HepG2 (cell line): ENCODE results near the gene METTL1. TPM values are rescaled to one million over a fixed set of nuclear protein-coding genes. Genes with fewer than 3 reads are reported as not detected.

ENCODE experiments used
- HIVEP1 ChIP-seq: sonication (generic); formaldehyde crosslinking; IDR thresholded peaks from 2 replicates; pipeline ENCODE4 v1.4.0; 2020; ENCODE audit warnings: mild to moderate bottlenecking, missing genetic modification reagents
- JARID2 ChIP-seq: sonication (generic); formaldehyde crosslinking; IDR thresholded peaks from 2 replicates; pipeline ENCODE4 v1.8.1; 2023; ENCODE audit warnings: missing genetic modification reagents, inconsistent platforms; ENCODE audit not compliant: insufficient replicate concordance
- KDM5A ChIP-seq: fragments of 200-600 bp; sonication (generic); IDR thresholded peaks from 2 replicates; pipeline ENCODE4 v1.7.0; 2018; ENCODE audit warnings: antibody characterized with exemption, mild to moderate bottlenecking, low read length, borderline replicate concordance
- KDM6A ChIP-seq: IDR thresholded peaks from 2 replicates; pipeline ENCODE4 v1.6.1; 2016; ENCODE audit warnings: low read depth
- NFKBIZ ChIP-seq: IDR thresholded peaks from 2 replicates; pipeline ENCODE4 v1.6.1; 2018; ENCODE audit warnings: missing genetic modification reagents, missing compliant biosample characterization
- POLR2G ChIP-seq: fragments of 200-400 bp; formaldehyde crosslinking; IDR thresholded peaks from 2 replicates; pipeline ENCODE4 v1.6.1; 2018; ENCODE audit warnings: mild to moderate bottlenecking, low read depth, low read length, moderate library complexity
- TEAD2 ChIP-seq: sonication (generic); formaldehyde crosslinking; IDR thresholded peaks from 2 replicates; pipeline ENCODE4 v1.9.0; 2021; ENCODE audit warnings: missing genetic modification reagents
- THAP11 ChIP-seq: IDR thresholded peaks from 2 replicates; pipeline ENCODE4 v1.6.1; 2016; ENCODE audit warnings: missing biosample characterization, missing genetic modification reagents
- ZFP36L2 ChIP-seq: sonication (generic); formaldehyde crosslinking; IDR thresholded peaks from 2 replicates; pipeline ENCODE4 v1.4.0; 2020; ENCODE audit warnings: missing genetic modification reagents
- ZFP62 ChIP-seq: sonication (generic); formaldehyde crosslinking; IDR thresholded peaks from 2 replicates; pipeline ENCODE4 v1.4.0; 2020; ENCODE audit warnings: missing genetic modification reagents
- ZFP82 ChIP-seq: sonication (generic); formaldehyde crosslinking; IDR thresholded peaks from 2 replicates; pipeline ENCODE4 v1.5.1; 2020; ENCODE audit warnings: mild to moderate bottlenecking, missing genetic modification reagents, borderline replicate concordance
- ZNF776 ChIP-seq: sonication (generic); formaldehyde crosslinking; IDR thresholded peaks from 2 replicates; pipeline ENCODE4 v1.4.0; 2020; ENCODE audit warnings: mild to moderate bottlenecking, missing genetic modification reagents
- polyA plus RNA-seq, 8 experiments: library from polyadenylated mRNA; depleted of rRNA in 3 of 8; stranded (reverse) in 7 of 8; unstranded in 1 of 8; fragments of >200 nt; fragmentation: Illumina TruSeq in 4 of 8; extraction: Trizol in 4 of 8; gene quantifications; 2 replicates each; pipeline versions ENCODE4 v1.2.1 to v1.2.3, GENCODE V29; 2011 to 2016; ENCODE audit warnings: low read depth in 4 of 8, missing spikeins in 1 of 8, mixed read lengths in 1 of 8; ENCODE audit not compliant: insufficient read depth in 1 of 8
- total RNA-seq, 5 experiments: library from RNA; depleted of rRNA; stranded (reverse); fragments of >200 nt; fragmentation: Illumina TruSeq; extraction: Trizol; gene quantifications; 2 replicates each; pipeline ENCODE4 v1.2.3, GENCODE V29; 2016; ENCODE audit warnings: low read depth in 1 of 5
- TF ChIP-seq, protein P1 (sequence below): IDR thresholded peaks from 2 replicates; pipeline ENCODE4 v1.6.1; 2016; ENCODE audit warnings: missing genetic modification reagents, missing compliant biosample characterization
- TF ChIP-seq, protein P2 (sequence below): sonication (generic); formaldehyde crosslinking; IDR thresholded peaks from 2 replicates; pipeline ENCODE4 v1.5.0; 2020; ENCODE audit warnings: mild to moderate bottlenecking, missing genetic modification reagents
- TF ChIP-seq, protein P3 (sequence below): sonication (generic); formaldehyde crosslinking; IDR thresholded peaks from 2 replicates; pipeline ENCODE4 v1.5.1; 2020; ENCODE audit warnings: mild to moderate bottlenecking, missing genetic modification reagents, moderate library complexity
- TF ChIP-seq, protein P4 (sequence below): sonication (generic); formaldehyde crosslinking; IDR thresholded peaks from 2 replicates; pipeline ENCODE4 v1.4.0; 2020; ENCODE audit warnings: mild to moderate bottlenecking, low read depth, missing genetic modification reagents
- TF ChIP-seq, protein P5 (sequence below): sonication (generic); formaldehyde crosslinking; IDR thresholded peaks from 2 replicates; pipeline ENCODE4 v1.9.0; 2021; ENCODE audit warnings: missing genetic modification reagents, mild to moderate bottlenecking, borderline replicate concordance

Gene METTL1
- total and polyA plus RNA-seq, 2 of the 13 experiments (the other 11 are each of a cell fraction or from before 2014, with no cell fraction given) = 34.7 to 36.9 TPM

DNA sequence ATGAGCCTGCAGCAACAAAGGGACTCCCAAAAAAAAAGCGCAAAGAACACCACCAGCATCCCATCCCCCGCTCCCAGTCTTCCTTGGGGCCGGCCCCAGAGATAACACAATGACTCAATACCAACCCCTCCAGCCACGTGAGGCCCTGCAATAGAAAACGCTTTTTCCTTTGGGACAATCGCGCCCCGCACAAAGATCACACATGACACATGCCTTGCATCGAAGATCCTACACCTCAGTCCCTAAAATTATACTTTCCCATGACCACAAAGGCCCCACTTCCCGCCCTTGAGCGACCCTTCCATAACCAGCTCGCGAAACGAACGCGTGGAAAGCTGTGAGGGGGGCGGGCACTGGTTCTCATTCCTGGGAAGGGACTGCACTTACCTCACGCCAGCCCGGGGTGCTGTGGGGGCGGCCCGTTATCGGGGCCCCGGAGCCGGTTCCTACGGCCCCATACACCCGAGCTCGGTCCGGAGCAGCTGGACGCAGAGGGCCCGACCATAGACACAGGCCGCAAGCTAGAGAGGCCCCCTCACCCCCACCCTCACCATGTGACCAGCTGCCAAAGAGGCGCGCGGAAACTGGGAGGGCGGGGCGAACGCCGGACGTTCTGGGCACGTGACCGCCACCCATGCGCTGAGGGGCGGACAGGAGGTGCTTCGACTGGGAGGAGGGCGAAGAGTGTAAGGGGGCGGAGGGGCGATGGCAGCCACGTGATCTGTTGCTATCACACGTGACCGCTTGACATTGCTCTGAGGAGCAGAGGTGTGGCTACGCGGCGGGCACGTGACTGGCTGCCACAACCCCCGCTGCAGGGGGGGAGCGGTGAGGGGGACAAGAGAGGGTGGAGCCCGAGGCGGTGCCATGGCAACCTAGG, 19.9 kb downstream of the METTL1 start, which contains the start of gene CDK4 (continued):
- TF ChIP-seq ZNF776 (CRISPR knock-in tag) (peak; percentile 80; the same call in 1 of the 2 replicates), HIVEP1 (CRISPR knock-in tag) (peak; percentile 93), ZFP82 (CRISPR knock-in tag) (peak; percentile 98; the same call in 1 of the 2 replicates), TEAD2 (CRISPR knock-in tag) (no peak), KDM6A (CRISPR knock-in tag) (no peak), THAP11 (CRISPR knock-in tag) (peak; percentile 92), KDM5A (peak; percentile 81; the same call in 1 of the 2 replicates), ZFP36L2 (no peak), NFKBIZ (CRISPR knock-in tag) (peak; percentile 87), POLR2G (peak; percentile 88), JARID2 (CRISPR knock-in tag) (no peak), ZFP62 (CRISPR knock-in tag) (no peak)
- TF ChIP-seq, protein P1, sequence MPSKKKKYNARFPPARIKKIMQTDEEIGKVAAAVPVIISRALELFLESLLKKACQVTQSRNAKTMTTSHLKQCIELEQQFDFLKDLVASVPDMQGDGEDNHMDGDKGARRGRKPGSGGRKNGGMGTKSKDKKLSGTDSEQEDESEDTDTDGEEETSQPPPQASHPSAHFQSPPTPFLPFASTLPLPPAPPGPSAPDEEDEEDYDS (CRISPR knock-in tag) = peak; percentile 87
- TF ChIP-seq, protein P2, sequence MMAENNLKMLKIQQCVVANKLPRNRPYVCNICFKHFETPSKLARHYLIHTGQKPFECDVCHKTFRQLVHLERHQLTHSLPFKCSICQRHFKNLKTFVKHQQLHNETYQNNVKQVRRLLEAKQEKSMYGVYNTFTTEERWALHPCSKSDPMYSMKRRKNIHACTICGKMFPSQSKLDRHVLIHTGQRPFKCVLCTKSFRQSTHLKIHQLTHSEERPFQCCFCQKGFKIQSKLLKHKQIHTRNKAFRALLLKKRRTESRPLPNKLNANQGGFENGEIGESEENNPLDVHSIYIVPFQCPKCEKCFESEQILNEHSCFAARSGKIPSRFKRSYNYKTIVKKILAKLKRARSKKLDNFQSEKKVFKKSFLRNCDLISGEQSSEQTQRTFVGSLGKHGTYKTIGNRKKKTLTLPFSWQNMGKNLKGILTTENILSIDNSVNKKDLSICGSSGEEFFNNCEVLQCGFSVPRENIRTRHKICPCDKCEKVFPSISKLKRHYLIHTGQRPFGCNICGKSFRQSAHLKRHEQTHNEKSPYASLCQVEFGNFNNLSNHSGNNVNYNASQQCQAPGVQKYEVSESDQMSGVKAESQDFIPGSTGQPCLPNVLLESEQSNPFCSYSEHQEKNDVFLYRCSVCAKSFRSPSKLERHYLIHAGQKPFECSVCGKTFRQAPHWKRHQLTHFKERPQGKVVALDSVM (CRISPR knock-in tag) = peak; percentile 43
- TF ChIP-seq, protein P3, sequence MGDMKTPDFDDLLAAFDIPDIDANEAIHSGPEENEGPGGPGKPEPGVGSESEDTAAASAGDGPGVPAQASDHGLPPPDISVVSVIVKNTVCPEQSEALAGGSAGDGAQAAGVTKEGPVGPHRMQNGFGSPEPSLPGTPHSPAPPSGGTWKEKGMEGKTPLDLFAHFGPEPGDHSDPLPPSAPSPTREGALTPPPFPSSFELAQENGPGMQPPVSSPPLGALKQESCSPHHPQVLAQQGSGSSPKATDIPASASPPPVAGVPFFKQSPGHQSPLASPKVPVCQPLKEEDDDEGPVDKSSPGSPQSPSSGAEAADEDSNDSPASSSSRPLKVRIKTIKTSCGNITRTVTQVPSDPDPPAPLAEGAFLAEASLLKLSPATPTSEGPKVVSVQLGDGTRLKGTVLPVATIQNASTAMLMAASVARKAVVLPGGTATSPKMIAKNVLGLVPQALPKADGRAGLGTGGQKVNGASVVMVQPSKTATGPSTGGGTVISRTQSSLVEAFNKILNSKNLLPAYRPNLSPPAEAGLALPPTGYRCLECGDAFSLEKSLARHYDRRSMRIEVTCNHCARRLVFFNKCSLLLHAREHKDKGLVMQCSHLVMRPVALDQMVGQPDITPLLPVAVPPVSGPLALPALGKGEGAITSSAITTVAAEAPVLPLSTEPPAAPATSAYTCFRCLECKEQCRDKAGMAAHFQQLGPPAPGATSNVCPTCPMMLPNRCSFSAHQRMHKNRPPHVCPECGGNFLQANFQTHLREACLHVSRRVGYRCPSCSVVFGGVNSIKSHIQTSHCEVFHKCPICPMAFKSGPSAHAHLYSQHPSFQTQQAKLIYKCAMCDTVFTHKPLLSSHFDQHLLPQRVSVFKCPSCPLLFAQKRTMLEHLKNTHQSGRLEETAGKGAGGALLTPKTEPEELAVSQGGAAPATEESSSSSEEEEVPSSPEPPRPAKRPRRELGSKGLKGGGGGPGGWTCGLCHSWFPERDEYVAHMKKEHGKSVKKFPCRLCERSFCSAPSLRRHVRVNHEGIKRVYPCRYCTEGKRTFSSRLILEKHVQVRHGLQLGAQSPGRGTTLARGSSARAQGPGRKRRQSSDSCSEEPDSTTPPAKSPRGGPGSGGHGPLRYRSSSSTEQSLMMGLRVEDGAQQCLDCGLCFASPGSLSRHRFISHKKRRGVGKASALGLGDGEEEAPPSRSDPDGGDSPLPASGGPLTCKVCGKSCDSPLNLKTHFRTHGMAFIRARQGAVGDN (CRISPR knock-in tag) = peak; percentile 98
- TF ChIP-seq, protein P4, sequence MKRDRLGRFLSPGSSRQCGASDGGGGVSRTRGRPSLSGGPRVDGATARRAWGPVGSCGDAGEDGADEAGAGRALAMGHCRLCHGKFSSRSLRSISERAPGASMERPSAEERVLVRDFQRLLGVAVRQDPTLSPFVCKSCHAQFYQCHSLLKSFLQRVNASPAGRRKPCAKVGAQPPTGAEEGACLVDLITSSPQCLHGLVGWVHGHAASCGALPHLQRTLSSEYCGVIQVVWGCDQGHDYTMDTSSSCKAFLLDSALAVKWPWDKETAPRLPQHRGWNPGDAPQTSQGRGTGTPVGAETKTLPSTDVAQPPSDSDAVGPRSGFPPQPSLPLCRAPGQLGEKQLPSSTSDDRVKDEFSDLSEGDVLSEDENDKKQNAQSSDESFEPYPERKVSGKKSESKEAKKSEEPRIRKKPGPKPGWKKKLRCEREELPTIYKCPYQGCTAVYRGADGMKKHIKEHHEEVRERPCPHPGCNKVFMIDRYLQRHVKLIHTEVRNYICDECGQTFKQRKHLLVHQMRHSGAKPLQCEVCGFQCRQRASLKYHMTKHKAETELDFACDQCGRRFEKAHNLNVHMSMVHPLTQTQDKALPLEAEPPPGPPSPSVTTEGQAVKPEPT (CRISPR knock-in tag) = 0 out of 2 replicates have a peak, but pooled peaks have one; percentile 68
- TF ChIP-seq, protein P5, sequence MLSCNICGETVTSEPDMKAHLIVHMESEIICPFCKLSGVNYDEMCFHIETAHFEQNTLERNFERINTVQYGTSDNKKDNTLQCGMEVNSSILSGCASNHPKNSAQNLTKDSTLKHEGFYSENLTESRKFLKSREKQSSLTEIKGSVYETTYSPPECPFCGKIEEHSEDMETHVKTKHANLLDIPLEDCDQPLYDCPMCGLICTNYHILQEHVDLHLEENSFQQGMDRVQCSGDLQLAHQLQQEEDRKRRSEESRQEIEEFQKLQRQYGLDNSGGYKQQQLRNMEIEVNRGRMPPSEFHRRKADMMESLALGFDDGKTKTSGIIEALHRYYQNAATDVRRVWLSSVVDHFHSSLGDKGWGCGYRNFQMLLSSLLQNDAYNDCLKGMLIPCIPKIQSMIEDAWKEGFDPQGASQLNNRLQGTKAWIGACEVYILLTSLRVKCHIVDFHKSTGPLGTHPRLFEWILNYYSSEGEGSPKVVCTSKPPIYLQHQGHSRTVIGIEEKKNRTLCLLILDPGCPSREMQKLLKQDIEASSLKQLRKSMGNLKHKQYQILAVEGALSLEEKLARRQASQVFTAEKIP (CRISPR knock-in tag) = no peak
